ENCODE results near the gene SARS2. TPM values are rescaled to one million over a fixed set of nuclear protein-coding genes. Genes with fewer than 3 reads are reported as not detected.

SARS2 gene
- total RNA-seq, 1 donor from 2014 or later, result 45.8 TPM

DNA sequence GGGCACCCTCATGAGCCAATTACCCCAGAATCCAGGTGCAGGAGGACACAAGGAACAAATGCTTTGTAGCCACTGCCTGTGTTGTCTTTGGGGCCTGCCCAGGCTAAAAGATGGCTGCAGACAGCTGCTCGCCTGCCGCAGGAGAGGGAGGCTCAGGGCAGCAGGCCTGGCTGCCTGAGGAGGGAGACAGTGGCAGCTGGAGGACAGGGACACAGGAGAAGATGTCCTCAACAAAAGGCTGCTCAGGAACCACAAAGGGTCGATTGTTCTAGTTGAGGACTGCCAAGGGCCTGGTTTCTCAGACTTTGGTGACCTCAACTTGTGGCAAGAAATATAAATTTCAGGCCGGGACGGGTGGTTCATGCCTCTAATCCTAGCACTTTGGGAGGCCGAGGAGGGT lies 38.8 kb downstream of the SARS2 start:
- no peak overlapping the region for H3K27ac Mint-ChIP-seq
- Histone ChIP-seq H3K9me3 (ENCODE audit: low read depth) (no peaks in the 10 kb centered on the region), H3K4me3 (no peak overlapping the region), H4K20me1 (ENCODE audit: low read depth) (no peaks in the 10 kb centered on the region), H3K4me2 (no peak overlapping the region), H3K79me2 (ENCODE audit: low read depth) (no peaks in the 10 kb centered on the region), H3F3A (ENCODE audit: low read depth) (no peaks in the 10 kb centered on the region), H3K4me1 (no peaks in the 10 kb centered on the region), H3K9ac (no peak overlapping the region), H3K36me3 (no peaks in the 10 kb centered on the region), H2AFZ (replicated peaks) (no peak overlapping the region), H3K27me3 (no peaks in the 10 kb centered on the region), H3K27ac (no peak overlapping the region)
- no peaks in the 10 kb centered on the region for H3K9me3 Mint-ChIP-seq
- no peak overlapping the region for H3K4me3 Mint-ChIP-seq
- no peak for TF ChIP-seq EZH2 (IDR thresholded peaks at IDR 0.05)
- TF ChIP-seq, protein P1, sequence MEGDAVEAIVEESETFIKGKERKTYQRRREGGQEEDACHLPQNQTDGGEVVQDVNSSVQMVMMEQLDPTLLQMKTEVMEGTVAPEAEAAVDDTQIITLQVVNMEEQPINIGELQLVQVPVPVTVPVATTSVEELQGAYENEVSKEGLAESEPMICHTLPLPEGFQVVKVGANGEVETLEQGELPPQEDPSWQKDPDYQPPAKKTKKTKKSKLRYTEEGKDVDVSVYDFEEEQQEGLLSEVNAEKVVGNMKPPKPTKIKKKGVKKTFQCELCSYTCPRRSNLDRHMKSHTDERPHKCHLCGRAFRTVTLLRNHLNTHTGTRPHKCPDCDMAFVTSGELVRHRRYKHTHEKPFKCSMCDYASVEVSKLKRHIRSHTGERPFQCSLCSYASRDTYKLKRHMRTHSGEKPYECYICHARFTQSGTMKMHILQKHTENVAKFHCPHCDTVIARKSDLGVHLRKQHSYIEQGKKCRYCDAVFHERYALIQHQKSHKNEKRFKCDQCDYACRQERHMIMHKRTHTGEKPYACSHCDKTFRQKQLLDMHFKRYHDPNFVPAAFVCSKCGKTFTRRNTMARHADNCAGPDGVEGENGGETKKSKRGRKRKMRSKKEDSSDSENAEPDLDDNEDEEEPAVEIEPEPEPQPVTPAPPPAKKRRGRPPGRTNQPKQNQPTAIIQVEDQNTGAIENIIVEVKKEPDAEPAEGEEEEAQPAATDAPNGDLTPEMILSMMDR (IDR thresholded peaks at IDR 0.05), result no peak
- TF ChIP-seq EZH2phosphoT487 (IDR thresholded peaks at IDR 0.05), result no peak
- no peaks in the 10 kb centered on the region for H3K36me3 Mint-ChIP-seq
- peaks cover 2% of the 10 kb centered on the region for H3K27me3 Mint-ChIP-seq (ENCODE audit: insufficient read depth, low read depth)
- DNase-seq (ENCODE audit: low spot score), result no peak
- peaks cover 3% of the 10 kb centered on the region for H3K4me1 Mint-ChIP-seq

DNA sequence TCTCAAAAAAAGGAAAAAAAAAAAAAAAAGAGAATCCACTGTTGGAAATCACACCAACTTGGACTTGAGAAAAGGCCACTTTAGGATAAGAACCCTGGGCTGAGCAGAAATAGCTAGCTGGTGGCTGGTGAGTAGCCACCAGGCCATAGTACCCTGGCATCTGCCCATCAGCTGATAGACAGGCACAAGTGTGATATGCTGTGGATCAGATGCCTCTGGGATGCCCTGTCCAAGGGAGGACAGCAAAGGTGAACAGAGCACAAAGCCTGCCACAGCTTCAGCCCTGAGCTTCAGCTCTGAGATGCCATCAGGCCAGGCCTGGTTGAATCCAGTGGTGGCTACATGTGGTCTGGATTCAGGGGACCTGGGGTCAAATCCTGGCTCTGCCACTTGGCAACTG lies 39.9 kb downstream of the SARS2 start:
- Mint-ChIP-seq H3K27me3 (ENCODE audit: insufficient read depth, low read depth) (peaks cover 2% of the 10 kb centered on the region), H3K4me3 (no peak overlapping the region), H3K4me1 (peaks cover 3% of the 10 kb centered on the region), H3K27ac (no peak overlapping the region), H3K9me3 (no peaks in the 10 kb centered on the region), H3K36me3 (no peaks in the 10 kb centered on the region)
- peaks cover 4% of the 10 kb centered on the region for H3F3A ChIP-seq (ENCODE audit: low read depth)
- H3K9me3 ChIP-seq (ENCODE audit: low read depth), result no peaks in the 10 kb centered on the region
- no peaks in the 10 kb centered on the region for H3K4me1 ChIP-seq
- no peaks in the 10 kb centered on the region for H3K36me3 ChIP-seq
- no peak overlapping the region for H3K9ac ChIP-seq
- no peaks in the 10 kb centered on the region for H4K20me1 ChIP-seq (ENCODE audit: low read depth)
- no peaks in the 10 kb centered on the region for H3K27me3 ChIP-seq
- no peak overlapping the region for H3K4me2 ChIP-seq
- H3K27ac ChIP-seq, result no peak overlapping the region
- TF ChIP-seq, protein P1 (IDR thresholded peaks at IDR 0.05), result no peak
- TF ChIP-seq EZH2phosphoT487 (IDR thresholded peaks at IDR 0.05), result no peak
- TF ChIP-seq EZH2 (IDR thresholded peaks at IDR 0.05), result no peak
- no peak overlapping the region for H3K4me3 ChIP-seq
- DNase-seq (ENCODE audit: low spot score), result no peak
- no peaks in the 10 kb centered on the region for H3K79me2 ChIP-seq (ENCODE audit: low read depth)
- H2AFZ ChIP-seq (replicated peaks), result no peak overlapping the region

DNA sequence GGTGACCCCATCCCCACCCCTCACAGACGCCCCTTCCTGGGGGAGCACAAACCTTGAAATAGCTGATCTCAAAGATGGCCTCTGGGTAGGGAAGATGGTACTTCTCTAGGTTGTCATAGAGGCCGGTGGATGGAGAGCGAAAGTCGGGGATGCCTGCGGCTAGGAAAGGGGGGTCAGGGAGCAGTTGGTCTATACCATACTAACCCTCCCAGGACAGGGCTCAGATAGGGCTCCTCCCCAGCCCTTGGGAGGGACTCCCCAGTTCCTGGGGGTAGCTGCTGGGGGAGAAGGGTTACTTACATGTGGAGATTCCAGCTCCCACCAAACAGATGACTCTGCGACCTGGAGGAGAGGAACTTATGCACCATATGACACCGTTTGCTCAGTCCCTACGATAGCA lies 40.8 kb downstream of the SARS2 start:
- Histone ChIP-seq H3K4me1 (no peaks in the 10 kb centered on the region), H3K36me3 (no peaks in the 10 kb centered on the region)
- H3K27ac Mint-ChIP-seq, result no peak overlapping the region

More for the DNA sequence above, 40.8 kb downstream of the SARS2 start:
- H3K27me3 Mint-ChIP-seq (ENCODE audit: insufficient read depth, low read depth), result peaks cover 3% of the 10 kb centered on the region
- no peak for DNase-seq (ENCODE audit: low spot score)
- no peaks in the 10 kb centered on the region for H3K36me3 Mint-ChIP-seq
- no peaks in the 10 kb centered on the region for H3K27me3 ChIP-seq
- no peaks in the 10 kb centered on the region for H3K9me3 ChIP-seq (ENCODE audit: low read depth)
- H3K79me2 ChIP-seq (ENCODE audit: low read depth), result no peaks in the 10 kb centered on the region
- H3K9me3 Mint-ChIP-seq, result no peaks in the 10 kb centered on the region
- H3F3A ChIP-seq (ENCODE audit: low read depth), result peaks cover 4% of the 10 kb centered on the region
- peaks cover 3% of the 10 kb centered on the region for H3K4me1 Mint-ChIP-seq
- H2AFZ ChIP-seq (replicated peaks), result no peak overlapping the region
- H3K27ac ChIP-seq, result no peak overlapping the region
- H3K4me3 ChIP-seq, result no peak overlapping the region
- no peaks in the 10 kb centered on the region for H4K20me1 ChIP-seq (ENCODE audit: low read depth)
- no peak overlapping the region for H3K4me3 Mint-ChIP-seq
- no peak overlapping the region for H3K9ac ChIP-seq
- no peak overlapping the region for H3K4me2 ChIP-seq
- TF ChIP-seq, protein P1 (IDR thresholded peaks at IDR 0.05), result no peak
- TF ChIP-seq EZH2 (IDR thresholded peaks at IDR 0.05), result no peak
- TF ChIP-seq EZH2phosphoT487 (IDR thresholded peaks at IDR 0.05), result no peak
